ENCODE measurements around the gene ADGRG3. TPM values are rescaled to one million over a fixed set of nuclear protein-coding genes. Genes with fewer than 3 reads are reported as not detected.

Gene ADGRG3
- total and polyA plus RNA-seq, 2 of the 13 experiments (the other 11 are each of a cell fraction or from before 2014, with no cell fraction given): 2.7 to 11.8 TPM

DNA sequence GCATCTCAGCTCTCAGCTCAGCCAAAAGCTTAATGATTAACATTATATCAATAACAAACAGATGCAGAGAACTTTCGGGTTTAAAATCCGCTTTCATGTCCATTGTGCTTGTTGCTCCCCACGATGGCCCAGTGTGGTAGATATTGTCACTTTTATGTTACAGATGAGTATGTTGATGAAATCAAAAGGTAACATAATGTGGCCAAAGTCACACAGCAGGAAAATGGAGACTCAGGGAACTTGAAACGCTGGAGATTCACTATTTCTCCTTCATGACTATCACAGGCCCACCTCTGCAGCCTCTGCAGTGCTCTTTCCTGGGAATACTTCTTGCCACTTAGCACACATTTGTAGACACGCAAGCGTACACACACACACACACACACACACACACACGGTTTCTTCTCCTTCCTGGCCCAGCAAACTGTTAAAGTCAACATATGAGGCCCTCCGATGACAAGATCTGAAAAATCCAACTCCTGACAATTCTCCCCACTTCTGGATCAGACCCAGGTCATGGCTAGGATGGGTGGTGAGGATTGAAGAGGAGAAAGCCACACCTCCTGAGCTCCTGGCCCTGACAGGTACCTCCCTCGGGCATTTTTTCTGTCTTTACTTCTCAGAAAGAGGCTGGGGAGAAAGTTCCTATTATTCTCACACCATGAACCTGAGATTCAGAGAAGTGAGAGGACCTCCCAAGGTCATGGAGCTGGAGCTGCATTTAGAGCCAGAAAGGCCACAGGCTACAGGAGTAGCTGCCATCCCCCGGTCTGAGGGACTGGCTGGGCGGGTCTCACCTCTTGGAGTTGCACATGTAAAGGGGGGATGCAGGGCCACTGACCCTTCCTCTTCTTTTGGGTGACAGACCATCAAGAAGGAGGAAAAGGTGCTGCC is 36.2 kb downstream of the ADGRG3 start (continued):
- TF ChIP-seq ZNF124 (CRISPR knock-in tag; IDR thresholded peaks at IDR 0.05) (0 out of 2 replicates have a peak, but pooled peaks have one; percentile 11), PTBP1 (IDR thresholded peaks at IDR 0.05; ENCODE audit: low read depth, low read length, poor library complexity, severe bottlenecking) (no peak), ESRRA (CRISPR knock-in tag; IDR thresholded peaks at IDR 0.05; ENCODE audit: low read depth) (peak; percentile 53; the same call in 1 of the 2 replicates), MAZ (IDR thresholded peaks at IDR 0.05; ENCODE audit: borderline replicate concordance, low read depth, low read length) (no peak), MAZ (CRISPR knock-in tag; IDR thresholded peaks at IDR 0.05; ENCODE audit: low read depth) (0 out of 2 replicates have a peak, but pooled peaks have one; percentile 15), ZNF292 (CRISPR knock-in tag; IDR thresholded peaks at IDR 0.05; ENCODE audit: borderline replicate concordance, low read depth) (peak; percentile 32; the same call in 1 of the 2 replicates), SNRNP70 (IDR thresholded peaks at IDR 0.05; ENCODE audit: low read depth, low read length) (no peak), GABPA (IDR thresholded peaks at IDR 0.05; ENCODE audit: low read depth, low read length) (no peak), GABPA (CRISPR knock-in tag; IDR thresholded peaks at IDR 0.05; ENCODE audit: low read depth) (0 out of 2 replicates have a peak, but pooled peaks have one; percentile 29), NFKB2 (CRISPR knock-in tag; IDR thresholded peaks at IDR 0.05; ENCODE audit: borderline replicate concordance) (no peak; the same call in 1 of the 2 replicates), ZNF510 (CRISPR knock-in tag; IDR thresholded peaks at IDR 0.05; ENCODE audit: low read depth) (peak; percentile 47; the same call in 1 of the 2 replicates), SMAD3 (CRISPR knock-in tag; IDR thresholded peaks at IDR 0.05) (no peak; the same call in 1 of the 2 replicates), GLI4 (CRISPR knock-in tag; IDR thresholded peaks at IDR 0.05; ENCODE audit: borderline replicate concordance) (0 out of 2 replicates have a peak, but pooled peaks have one; percentile 35), MIXL1 (CRISPR knock-in tag; IDR thresholded peaks at IDR 0.05) (peak; percentile 77; the same call in 1 of the 2 replicates)
- TF ChIP-seq, protein P1, sequence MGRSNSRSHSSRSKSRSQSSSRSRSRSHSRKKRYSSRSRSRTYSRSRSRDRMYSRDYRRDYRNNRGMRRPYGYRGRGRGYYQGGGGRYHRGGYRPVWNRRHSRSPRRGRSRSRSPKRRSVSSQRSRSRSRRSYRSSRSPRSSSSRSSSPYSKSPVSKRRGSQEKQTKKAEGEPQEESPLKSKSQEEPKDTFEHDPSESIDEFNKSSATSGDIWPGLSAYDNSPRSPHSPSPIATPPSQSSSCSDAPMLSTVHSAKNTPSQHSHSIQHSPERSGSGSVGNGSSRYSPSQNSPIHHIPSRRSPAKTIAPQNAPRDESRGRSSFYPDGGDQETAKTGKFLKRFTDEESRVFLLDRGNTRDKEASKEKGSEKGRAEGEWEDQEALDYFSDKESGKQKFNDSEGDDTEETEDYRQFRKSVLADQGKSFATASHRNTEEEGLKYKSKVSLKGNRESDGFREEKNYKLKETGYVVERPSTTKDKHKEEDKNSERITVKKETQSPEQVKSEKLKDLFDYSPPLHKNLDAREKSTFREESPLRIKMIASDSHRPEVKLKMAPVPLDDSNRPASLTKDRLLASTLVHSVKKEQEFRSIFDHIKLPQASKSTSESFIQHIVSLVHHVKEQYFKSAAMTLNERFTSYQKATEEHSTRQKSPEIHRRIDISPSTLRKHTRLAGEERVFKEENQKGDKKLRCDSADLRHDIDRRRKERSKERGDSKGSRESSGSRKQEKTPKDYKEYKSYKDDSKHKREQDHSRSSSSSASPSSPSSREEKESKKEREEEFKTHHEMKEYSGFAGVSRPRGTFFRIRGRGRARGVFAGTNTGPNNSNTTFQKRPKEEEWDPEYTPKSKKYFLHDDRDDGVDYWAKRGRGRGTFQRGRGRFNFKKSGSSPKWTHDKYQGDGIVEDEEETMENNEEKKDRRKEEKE (IDR thresholded peaks at IDR 0.05): no peak
- TF ChIP-seq, protein P2, sequence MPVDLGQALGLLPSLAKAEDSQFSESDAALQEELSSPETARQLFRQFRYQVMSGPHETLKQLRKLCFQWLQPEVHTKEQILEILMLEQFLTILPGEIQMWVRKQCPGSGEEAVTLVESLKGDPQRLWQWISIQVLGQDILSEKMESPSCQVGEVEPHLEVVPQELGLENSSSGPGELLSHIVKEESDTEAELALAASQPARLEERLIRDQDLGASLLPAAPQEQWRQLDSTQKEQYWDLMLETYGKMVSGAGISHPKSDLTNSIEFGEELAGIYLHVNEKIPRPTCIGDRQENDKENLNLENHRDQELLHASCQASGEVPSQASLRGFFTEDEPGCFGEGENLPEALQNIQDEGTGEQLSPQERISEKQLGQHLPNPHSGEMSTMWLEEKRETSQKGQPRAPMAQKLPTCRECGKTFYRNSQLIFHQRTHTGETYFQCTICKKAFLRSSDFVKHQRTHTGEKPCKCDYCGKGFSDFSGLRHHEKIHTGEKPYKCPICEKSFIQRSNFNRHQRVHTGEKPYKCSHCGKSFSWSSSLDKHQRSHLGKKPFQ (CRISPR knock-in tag; IDR thresholded peaks at IDR 0.05; ENCODE audit: insufficient replicate concordance): no peak
- TF ChIP-seq, protein P3, sequence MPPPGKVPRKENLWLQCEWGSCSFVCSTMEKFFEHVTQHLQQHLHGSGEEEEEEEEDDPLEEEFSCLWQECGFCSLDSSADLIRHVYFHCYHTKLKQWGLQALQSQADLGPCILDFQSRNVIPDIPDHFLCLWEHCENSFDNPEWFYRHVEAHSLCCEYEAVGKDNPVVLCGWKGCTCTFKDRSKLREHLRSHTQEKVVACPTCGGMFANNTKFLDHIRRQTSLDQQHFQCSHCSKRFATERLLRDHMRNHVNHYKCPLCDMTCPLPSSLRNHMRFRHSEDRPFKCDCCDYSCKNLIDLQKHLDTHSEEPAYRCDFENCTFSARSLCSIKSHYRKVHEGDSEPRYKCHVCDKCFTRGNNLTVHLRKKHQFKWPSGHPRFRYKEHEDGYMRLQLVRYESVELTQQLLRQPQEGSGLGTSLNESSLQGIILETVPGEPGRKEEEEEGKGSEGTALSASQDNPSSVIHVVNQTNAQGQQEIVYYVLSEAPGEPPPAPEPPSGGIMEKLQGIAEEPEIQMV (CRISPR knock-in tag; IDR thresholded peaks at IDR 0.05; ENCODE audit: low read depth): no peak; the same call in 1 of the 2 replicates
- TF ChIP-seq, protein P4, sequence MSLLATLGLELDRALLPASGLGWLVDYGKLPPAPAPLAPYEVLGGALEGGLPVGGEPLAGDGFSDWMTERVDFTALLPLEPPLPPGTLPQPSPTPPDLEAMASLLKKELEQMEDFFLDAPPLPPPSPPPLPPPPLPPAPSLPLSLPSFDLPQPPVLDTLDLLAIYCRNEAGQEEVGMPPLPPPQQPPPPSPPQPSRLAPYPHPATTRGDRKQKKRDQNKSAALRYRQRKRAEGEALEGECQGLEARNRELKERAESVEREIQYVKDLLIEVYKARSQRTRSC (CRISPR knock-in tag; IDR thresholded peaks at IDR 0.05; ENCODE audit: low read depth): 0 out of 2 replicates have a peak, but pooled peaks have one; percentile 55
- TF ChIP-seq, protein P5, sequence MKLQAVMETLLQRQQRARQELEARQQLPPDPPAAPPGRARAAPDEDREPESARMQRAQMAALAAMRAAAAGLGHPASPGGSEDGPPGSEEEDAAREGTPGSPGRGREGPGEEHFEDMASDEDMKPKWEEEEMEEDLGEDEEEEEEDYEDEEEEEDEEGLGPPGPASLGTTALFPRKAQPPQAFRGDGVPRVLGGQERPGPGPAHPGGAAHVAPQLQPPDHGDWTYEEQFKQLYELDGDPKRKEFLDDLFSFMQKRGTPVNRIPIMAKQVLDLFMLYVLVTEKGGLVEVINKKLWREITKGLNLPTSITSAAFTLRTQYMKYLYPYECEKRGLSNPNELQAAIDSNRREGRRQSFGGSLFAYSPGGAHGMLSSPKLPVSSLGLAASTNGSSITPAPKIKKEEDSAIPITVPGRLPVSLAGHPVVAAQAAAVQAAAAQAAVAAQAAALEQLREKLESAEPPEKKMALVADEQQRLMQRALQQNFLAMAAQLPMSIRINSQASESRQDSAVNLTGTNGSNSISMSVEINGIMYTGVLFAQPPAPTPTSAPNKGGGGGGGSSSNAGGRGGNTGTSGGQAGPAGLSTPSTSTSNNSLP (IDR thresholded peaks at IDR 0.05; ENCODE audit: low read depth, low read length): peak; percentile 80

Measured in HepG2 (cell line).